NCI-H2196 treated with DMSO at 0.1 percent for 48 hours (cell line): Measurements from ENCODE around the gene HDGFL2.

Experiments used
- DNase-seq: peaks from one replicate; lab custom pipeline; 2025; ENCODE audit not compliant: unreplicated experiment; lab: John Stamatoyannopoulos, UW

HDGFL2 gene

GRCh38 chr19:4496304-4496703 is 24.2 kb downstream of the HDGFL2 start:
- no peak for DNase-seq

- no peak for DNase-seq
Observed at GRCh38 chr19:4497770-4498389, 25.8 kb downstream of the HDGFL2 start.

GRCh38 chr19:4498694-4499093 is 26.6 kb downstream of the HDGFL2 start:
- DNase-seq: no peak

GRCh38 chr19:4499318-4499717 is 27.2 kb downstream of the HDGFL2 start:
- no peak for DNase-seq

GRCh38 chr19:4499855-4500254 is 27.8 kb downstream of the HDGFL2 start:
- no peak for DNase-seq

GRCh38 chr19:4500841-4501591 is 28.9 kb downstream of the HDGFL2 start:
- no peak for DNase-seq

GRCh38 chr19:4501691-4502090 is 29.6 kb downstream of the HDGFL2 start:
- no peak for DNase-seq

- DNase-seq: no peak
Observed at GRCh38 chr19:4502282-4503131, 30.4 kb downstream of the HDGFL2 start.

- no peak for DNase-seq
Observed at GRCh38 chr19:4503132-4503824, 31.2 kb downstream of the HDGFL2 start.

GRCh38 chr19:4503825-4504170 is 31.7 kb downstream of the HDGFL2 start:
- no peak for DNase-seq

- no peak for DNase-seq
Observed at GRCh38 chr19:4504297-4504701, 32.2 kb downstream of the HDGFL2 start.

- no peak for DNase-seq
Observed at GRCh38 chr19:4504891-4505569, 32.9 kb downstream of the HDGFL2 start.

- no peak for DNase-seq
Observed at GRCh38 chr19:4505570-4506448, 33.7 kb downstream of the HDGFL2 start.

GRCh38 chr19:4506449-4507149 is 34.5 kb downstream of the HDGFL2 start:
- no peak for DNase-seq

- DNase-seq: no peak
Observed at GRCh38 chr19:4507150-4507452, 35.0 kb downstream of the HDGFL2 start.

GRCh38 chr19:4507804-4508203 is 35.7 kb downstream of the HDGFL2 start:
- no peak for DNase-seq

- DNase-seq: no peak
Observed at GRCh38 chr19:4508698-4509097, 36.6 kb downstream of the HDGFL2 start.

- no peak for DNase-seq
Observed at GRCh38 chr19:4510435-4511255, 38.5 kb downstream of the HDGFL2 start.
